Activated CD4-positive, alpha-beta T cell treated with anti-CD3 and anti-CD28 coated beads, Interleukin-2, amount 50 U/mL, for 24 hours (primary cell): Measurements from ENCODE around the gene ZFP92.

Experiments used
- DNase-seq, 2 donors: peaks; one replicate each; pipeline ENCODE4 v3.0.0-alpha.2; 2020; ENCODE audit warnings: low read depth in 1 of 2, low spot score in 1 of 2

The ZFP92 gene

GRCh38 chrX:153407736-153408135 is 3.5 kb upstream of the ZFP92 start:
- no peak for DNase-seq

GRCh38 chrX:153408221-153408721 is 3.0 kb upstream of the ZFP92 start:
- no peak for DNase-seq

- no peak for DNase-seq
Measured at GRCh38 chrX:153408871-153409351, 2.4 kb upstream of the ZFP92 start.

GRCh38 chrX:153409414-153410101 is 1.7 kb upstream of the ZFP92 start:
- DNase-seq = no peak

GRCh38 chrX:153410373-153410772 is 899 bp upstream of the ZFP92 start:
- no peak for DNase-seq

GRCh38 chrX:153410888-153411254 is 401 bp upstream of the ZFP92 start:
- no peak for DNase-seq

- DNase-seq = no peak
Measured at GRCh38 chrX:153411988-153412574, 809 bp downstream of the ZFP92 start.

- no peak for DNase-seq
Measured at GRCh38 chrX:153412746-153413720, 1.8 kb downstream of the ZFP92 start.

- DNase-seq = no peak
Measured at GRCh38 chrX:153413731-153414130, 2.5 kb downstream of the ZFP92 start.

GRCh38 chrX:153414856-153415510 is 3.7 kb downstream of the ZFP92 start:
- no peak for DNase-seq

- no peak for DNase-seq
Measured at GRCh38 chrX:153416781-153417450, 5.6 kb downstream of the ZFP92 start.

GRCh38 chrX:153417637-153418036 is 6.4 kb downstream of the ZFP92 start:
- DNase-seq = no peak

GRCh38 chrX:153420851-153421599 is 9.8 kb downstream of the ZFP92 start:
- DNase-seq = no peak

GRCh38 chrX:153421856-153422255 is 10.6 kb downstream of the ZFP92 start:
- no peak for DNase-seq

GRCh38 chrX:153423652-153424051 is 12.4 kb downstream of the ZFP92 start:
- no peak for DNase-seq

- DNase-seq = no peak
Measured at GRCh38 chrX:153426204-153426603, 14.9 kb downstream of the ZFP92 start.

- DNase-seq = no peak
Measured at GRCh38 chrX:153430796-153431195, 19.5 kb downstream of the ZFP92 start.

- DNase-seq = no peak
Measured at GRCh38 chrX:153433161-153433680, 21.9 kb downstream of the ZFP92 start.

- DNase-seq = no peak
Measured at GRCh38 chrX:153433781-153434285, 22.6 kb downstream of the ZFP92 start.
